Keratinocyte (primary cell): ENCODE measurements around the gene DLGAP1. TPM values are rescaled to one million over a fixed set of nuclear protein-coding genes. Genes with fewer than 3 reads are reported as not detected.
A peak's percentile ranks its signal among the peaks of the same experiment; 100 is the strongest.
"Not testable (repeated sequence)": the region's sequence is repeated elsewhere in the genome, so short reads cannot be mapped to it uniquely, and the experiment has no call there.

Experiments
- DNase-seq: peaks from one replicate; pipeline ENCODE4 v3.0.0-alpha.2; 2011; ENCODE audit warnings: low read depth, missing footprints, low spot score
- FAIRE-seq: peaks from 2 replicates; lab custom pipeline; 2011; peaks lifted over from hg19 to GRCh38; lab: Jason Lieb, UNC
- H2AFZ ChIP-seq: 2 replicates; pipeline ENCODE4 v1.6.0; 2012; ENCODE audit warnings: low read length, control low read depth, inconsistent platforms; ENCODE audit not compliant: control insufficient read depth
- H3K27ac ChIP-seq: 2 replicates; pipeline ENCODE4 v1.5.1; 2011; ENCODE audit warnings: low read length; ENCODE audit not compliant: control insufficient read depth, insufficient read depth
- H3K27me3 ChIP-seq: 3 replicates; pipeline ENCODE4 v1.6.0; 2011; ENCODE audit warnings: low read length; ENCODE audit not compliant: control insufficient read depth, insufficient read depth; ENCODE audit errors: extremely low read depth
- H3K36me3 ChIP-seq, 2 experiments: 2 replicates in 1 of 2; 3 replicates in 1 of 2; pipeline ENCODE4 v1.5.1; 2011; ENCODE audit warnings: low read length in 2 of 2, mild to moderate bottlenecking in 1 of 2; ENCODE audit not compliant: control insufficient read depth in 2 of 2, insufficient read depth in 2 of 2; ENCODE audit errors: extremely low read depth in 1 of 2
- H3K4me1 ChIP-seq: 3 replicates; pipeline ENCODE4 v1.5.1; 2011; ENCODE audit warnings: low read length; ENCODE audit not compliant: control insufficient read depth, insufficient read depth; ENCODE audit errors: extremely low read depth
- H3K4me2 ChIP-seq: 3 replicates; pipeline ENCODE4 v1.6.0; 2011; ENCODE audit warnings: low read depth, low read length; ENCODE audit not compliant: control insufficient read depth, insufficient read depth; ENCODE audit errors: extremely low read depth
- H3K4me3 ChIP-seq, 3 experiments: fragments of 200-600 bp in 1 of 3; sonication (generic) in 1 of 3; 2 replicates in 2 of 3; 3 replicates in 1 of 3; pipeline ENCODE4 v1.5.1; 2011 to 2016; ENCODE audit warnings: low read length in 3 of 3, mild to moderate bottlenecking in 3 of 3, control low read depth in 2 of 3, inconsistent platforms in 1 of 3, low read depth in 1 of 3, mixed read lengths in 1 of 3, mixed run types in 1 of 3, moderate library complexity in 1 of 3; ENCODE audit not compliant: control insufficient read depth in 2 of 3, insufficient read depth in 2 of 3; ENCODE audit errors: extremely low read depth in 1 of 3
- H3K79me2 ChIP-seq: 2 replicates; pipeline ENCODE4 v1.6.0; 2012; ENCODE audit warnings: low read length; ENCODE audit not compliant: control insufficient read depth, insufficient read depth
- H3K9ac ChIP-seq: 3 replicates; pipeline ENCODE4 v1.6.0; 2011; ENCODE audit warnings: low read length; ENCODE audit not compliant: control insufficient read depth, insufficient read depth; ENCODE audit errors: extremely low read depth
- H3K9me1 ChIP-seq: 3 replicates; pipeline ENCODE4 v1.6.0; 2011; ENCODE audit warnings: low read length; ENCODE audit not compliant: control insufficient read depth, insufficient read depth; ENCODE audit errors: extremely low read depth
- H3K9me3 ChIP-seq: 2 replicates; pipeline ENCODE4 v1.5.1; 2012; ENCODE audit warnings: low read depth, low read length; ENCODE audit not compliant: control insufficient read depth
- H4K20me1 ChIP-seq: 3 replicates; pipeline ENCODE4 v1.6.0; 2011; ENCODE audit warnings: low read length; ENCODE audit not compliant: control insufficient read depth, insufficient read depth; ENCODE audit errors: extremely low read depth
- CTCF ChIP-seq, 3 experiments: IDR thresholded peaks in 1 of 3; conservative IDR thresholded peaks in 1 of 3; optimal IDR thresholded peaks in 1 of 3; 2 replicates in 2 of 3; 3 replicates in 1 of 3; pipeline versions ENCODE3 to v1.5.1; 2011; ENCODE audit warnings: low read length in 3 of 3, mild to moderate bottlenecking in 3 of 3, moderate library complexity in 2 of 3, control low read depth in 1 of 3, inconsistent platforms in 1 of 3; ENCODE audit not compliant: insufficient read depth in 2 of 3; ENCODE audit errors: extremely low read depth in 1 of 3
- EZH2 ChIP-seq: IDR thresholded peaks from one replicate; pipeline ENCODE4 v1.6.1; 2012; ENCODE audit warnings: inconsistent platforms, mild to moderate bottlenecking, low read length, moderate library complexity
- dilution Hi-C: fragments of 300-500 bp; cut with MboI; formaldehyde crosslinking; loops from one replicate; pipeline ENCODE4 v1.7.0; 2020; ENCODE audit warnings: low sequenced_read_pairs; ENCODE audit not compliant: extremely low pct_ligation_motif_present
- polyA plus RNA-seq, 5 experiments: library from polyadenylated mRNA; depleted of rRNA in 3 of 5; stranded (reverse) in 3 of 5; stranded (forward) in 1 of 5; unstranded in 1 of 5; fragments of >200 nt; gene quantifications; 1 replicate in 1 of 5; 2 replicates in 3 of 5; 3 replicates in 1 of 5; pipeline versions ENCODE4 v1.2.1 to v1.2.3, GENCODE V29; 2011 to 2012; ENCODE audit warnings: missing spikeins in 2 of 5, low read depth in 1 of 5, low replicate concordance in 1 of 5

DLGAP1 gene
- polyA plus RNA-seq, 1 donor (not counting 4 experiments of a cell fraction or from before 2014, with no cell fraction given): not detected

DNA sequence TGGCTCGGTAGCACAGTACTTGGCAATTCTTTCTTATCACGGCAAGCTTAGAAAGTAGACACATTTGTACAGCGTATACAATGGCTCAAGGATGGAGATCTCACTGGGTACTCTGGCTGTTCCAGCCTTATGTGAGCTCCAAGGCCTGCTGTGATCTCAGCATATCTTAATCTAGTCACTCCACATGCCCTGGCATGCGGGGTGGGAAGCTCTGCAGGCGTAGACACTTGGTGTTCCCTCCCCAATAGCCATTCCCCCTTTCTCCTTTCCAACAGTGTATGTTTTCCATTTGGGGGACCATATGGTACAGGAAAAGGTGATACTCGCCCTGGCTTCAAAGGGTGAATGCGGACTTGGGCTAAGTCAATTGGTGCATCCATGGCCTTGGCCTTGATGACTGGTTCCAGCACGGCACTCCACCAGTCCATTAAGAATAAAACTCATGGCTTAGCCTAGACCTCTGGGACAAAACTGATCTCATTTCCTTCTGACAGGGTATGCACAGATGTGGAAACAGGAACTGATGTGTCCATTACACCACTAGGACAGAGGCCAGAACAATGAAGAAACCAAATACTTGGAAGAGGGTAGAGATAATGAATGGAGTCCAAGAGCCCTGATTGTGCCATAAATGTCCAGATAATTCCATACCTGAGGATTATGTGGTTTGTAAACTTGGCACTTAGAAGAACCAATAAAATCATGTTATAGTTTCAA, 976.7 kb downstream of the DLGAP1 start:
- no peaks in the 10 kb centered on the region for H3K9me3 ChIP-seq
- H3K9me1 ChIP-seq: no peaks in the 10 kb centered on the region
- H3K27ac ChIP-seq: no peak overlapping the region
- H4K20me1 ChIP-seq: no peaks in the 10 kb centered on the region
- DNase-seq (no peak), FAIRE-seq (no peak)
- no peak for TF ChIP-seq CTCF (optimal IDR thresholded peaks at IDR 0.05 in 1 of 3, IDR thresholded peaks at IDR 0.05 in 1 of 3, conservative IDR thresholded peaks at IDR 0.05 in 1 of 3; ENCODE audit: extremely low read depth in 1 of 3, insufficient read depth in 2 of 3, low read length in 3 of 3)
- no peak for TF ChIP-seq EZH2
- peak overlapping the region; percentile 13 for H3K4me2 ChIP-seq
- H3K79me2 ChIP-seq: no peaks in the 10 kb centered on the region
- no peak overlapping the region for H2AFZ ChIP-seq
- H3K9ac ChIP-seq: no peak overlapping the region
- dilution Hi-C loops: no loop called here
- peaks cover 7% of the 10 kb centered on the region for H3K4me1 ChIP-seq
- H3K36me3 ChIP-seq: no peaks in the 10 kb centered on the region
- H3K4me3 ChIP-seq: no peak overlapping the region
- no peaks in the 10 kb centered on the region for H3K27me3 ChIP-seq

DNA sequence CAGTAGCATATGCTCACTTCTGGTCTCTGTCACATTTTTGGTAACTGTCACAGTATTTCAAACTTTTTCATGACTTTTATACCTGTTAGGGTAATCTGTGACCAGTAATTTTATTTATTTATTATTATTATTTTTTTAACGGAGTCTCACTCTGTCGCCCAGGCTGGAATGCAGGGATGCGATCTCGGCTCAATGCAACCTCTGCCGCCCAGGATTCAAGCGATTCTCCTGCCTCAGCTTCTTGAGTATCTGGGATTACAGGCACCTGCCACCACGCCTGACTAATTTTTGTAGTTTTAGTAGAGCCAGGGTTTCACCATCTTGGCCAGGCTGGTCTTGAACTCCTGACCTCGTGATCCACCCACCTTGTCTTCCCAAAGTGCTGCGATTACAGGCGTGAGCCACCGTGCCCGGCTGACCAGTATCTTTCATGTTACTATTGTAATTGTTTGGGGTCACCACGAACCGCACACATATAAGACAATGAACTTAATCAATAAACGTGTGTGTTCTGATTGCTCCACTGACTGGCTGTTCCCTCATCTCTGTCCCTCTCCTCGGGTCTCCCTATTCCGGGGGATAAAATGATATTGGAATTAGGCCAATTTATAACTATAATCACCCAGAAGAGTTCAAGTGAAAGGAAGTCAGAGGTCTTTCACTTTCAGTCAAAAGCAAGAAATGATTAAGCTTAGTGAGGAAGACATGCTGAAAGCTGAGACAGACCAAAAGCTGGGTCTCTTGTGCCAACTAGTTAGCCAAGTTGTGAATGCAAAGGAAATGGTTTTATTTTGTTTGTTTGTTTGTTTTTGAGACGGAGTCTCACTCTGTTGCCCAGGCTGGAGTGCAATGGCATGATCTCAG, 982.2 kb downstream of the DLGAP1 start:
- no peaks in the 10 kb centered on the region for H4K20me1 ChIP-seq
- TF ChIP-seq CTCF (optimal IDR thresholded peaks at IDR 0.05 in 1 of 3, IDR thresholded peaks at IDR 0.05 in 1 of 3, conservative IDR thresholded peaks at IDR 0.05 in 1 of 3; ENCODE audit: extremely low read depth in 1 of 3, insufficient read depth in 2 of 3, low read length in 3 of 3) (no peak), EZH2 (no peak)
- no peaks in the 10 kb centered on the region for H3K9me3 ChIP-seq
- dilution Hi-C loops: no loop called here
- H3K4me1 ChIP-seq: no peaks in the 10 kb centered on the region
- H3K9me1 ChIP-seq: no peaks in the 10 kb centered on the region
- no peaks in the 10 kb centered on the region for H3K36me3 ChIP-seq
- H3K4me2 ChIP-seq: no peak overlapping the region
- H3K79me2 ChIP-seq: no peaks in the 10 kb centered on the region
- no peak for DNase-seq
- no peak for FAIRE-seq
- no peak overlapping the region for H3K27ac ChIP-seq
- H3K4me3 ChIP-seq: no peak overlapping the region
- H3K9ac ChIP-seq: no peak overlapping the region
- H2AFZ ChIP-seq: no peak overlapping the region
- no peaks in the 10 kb centered on the region for H3K27me3 ChIP-seq

GRCh38 chr18:3472121-3472520, 983.0 kb downstream of the DLGAP1 start:
- H2AFZ ChIP-seq, H3K9ac ChIP-seq, H4K20me1 ChIP-seq, FAIRE-seq, dilution Hi-C loops, H3K4me2 ChIP-seq, H3K4me1 ChIP-seq, H3K27me3 ChIP-seq, DNase-seq, H3K27ac ChIP-seq, H3K79me2 ChIP-seq, H3K9me3 ChIP-seq, H3K9me1 ChIP-seq, H3K36me3 ChIP-seq, H3K4me3 ChIP-seq: not testable (repeated sequence)
